Adrenal gland (tissue), 12 donors: ENCODE results near the gene NRP2. TPM values are rescaled to one million over a fixed set of nuclear protein-coding genes. Genes with fewer than 3 reads are reported as not detected.

Source experiments
- DNase-seq, 7 donors: peaks; one replicate each; pipeline ENCODE4 v3.0.0-alpha.2; 2019 to 2020
- H3K27ac ChIP-seq, 5 donors: fragments of 200-600 bp; sonication (generic) in 4 of 5; 1 replicate in 3 of 5; 2 replicates in 2 of 5; pipeline versions ENCODE4 v1.5.1 to v1.8.0; 2016 to 2020; ENCODE audit warnings: mild to moderate bottlenecking in 1 of 5
- H3K27me3 ChIP-seq: fragments of 200-600 bp; 2 replicates; pipeline ENCODE4 v1.8.0; 2021
- H3K36me3 ChIP-seq, 2 donors: fragments of 200-600 bp; replicated peaks in 1 of 2; 1 replicate in 1 of 2; 2 replicates in 1 of 2; pipeline versions ENCODE4 v1.5.1 to v1.8.0; 2018 to 2022
- H3K4me1 ChIP-seq, 2 donors: fragments of 200-600 bp; replicated peaks in 1 of 2; 1 replicate in 1 of 2; 2 replicates in 1 of 2; pipeline versions ENCODE4 v1.5.1 to v1.8.0; 2018 to 2021
- H3K4me3 ChIP-seq, 4 donors: fragments of 200-600 bp; sonication (generic) in 3 of 4; one replicate each; pipeline ENCODE4 v1.5.1; 2016 to 2018
- H3K9me3 ChIP-seq, 3 donors: fragments of 200-600 bp; sonication (generic) in 1 of 3; replicated peaks in 1 of 3; 1 replicate in 2 of 3; 2 replicates in 1 of 3; pipeline versions ENCODE4 v1.5.1 to v1.8.0; 2016 to 2021
- CTCF ChIP-seq, 6 experiments: fragments of 450-650 bp in 4 of 6; fragments of 200-600 bp in 2 of 6; sonication (generic) in 1 of 6; IDR thresholded peaks; 1 replicate in 5 of 6; 2 replicates in 1 of 6; pipeline versions ENCODE4 v1.5.1 to v1.8.0; 2016 to 2021; ENCODE audit warnings: antibody characterized with exemption in 6 of 6, mild to moderate bottlenecking in 2 of 6, moderate library complexity in 1 of 6
- POLR2A ChIP-seq, 2 donors: fragments of 450-650 bp; IDR thresholded peaks; one replicate each; pipeline ENCODE4 v1.6.1; 2017; ENCODE audit warnings: antibody characterized with exemption in 2 of 2, mild to moderate bottlenecking in 2 of 2, moderate library complexity in 1 of 2
- WGBS, 4 donors: extraction: QIAGEN DNeasy Blood & Tissue Kit in 2 of 4; methylation state at CpG; one replicate each; pipeline versions ENCODE4 v1.1.5 to v1.1.7; 2013 to 2017; 5-methylcytosine and 5-hydroxymethylcytosine counted together
- intact Hi-C, 2 donors: fragments of 100-400 bp; cut with DNase I; formaldehyde crosslinking; loops; one replicate each; pipeline versions ENCODE4 v1.14.1 to v1.15.0; 2022 to 2023
- polyA plus RNA-seq, 3 donors: library from polyadenylated mRNA; stranded (reverse); fragments of 200-250 nt in 2 of 3; fragments of 350-450 nt in 1 of 3; fragmentation: Illumina TruSeq in 1 of 3; extraction: RNeasy Lipid Tissue Mini Kit (QIAGEN cat#74804) in 1 of 3; gene quantifications; one replicate each; pipeline ENCODE4 v1.2.3, GENCODE V29; 2013 to 2014
- total RNA-seq, 9 donors: library from RNA; depleted of rRNA in 4 of 9; stranded (reverse); fragments of >200 nt in 4 of 9; fragments of 120-200 nt in 1 of 9; fragmentation: NEBNext Ultra II Directional in 1 of 9; extraction: Animal tissue kit (Norgen Biotek cat#: 25700) in 1 of 9; gene quantifications; one replicate each; pipeline versions ENCODE4 v1.1.0 to v1.2.4, GENCODE V29; 2013 to 2023
- donor health status: healthy with polysubstance abuse.
- donor health status: Bipolar disorder and iron deficiency.
- donor health status: DM: yes; HTN: yes; CAD: no.
- donor health status: DM: no; HTN: no; CAD: no.
- donor health status: DM: no; HTN: no; CAD: no.
- donor health status: DM: yes; HTN: yes; CAD: no.

The NRP2 gene
- total and polyA plus RNA-seq, 12 donors: 27.6 to 205 (median 93.1) TPM

- H3K9me3 ChIP-seq: no peaks in the 10 kb centered on the region
- WGBS, 4 donors: 62 to 83% (median 72%) methylated on average over 7 of the region's 7 CpGs
- TF ChIP-seq POLR2A (IDR thresholded peaks at IDR 0.05) (no peak), CTCF (IDR thresholded peaks at IDR 0.05) (no peak)
- no peak for DNase-seq
- no peak overlapping the region for H3K27ac ChIP-seq
- intact Hi-C loops: no loop called here
- H3K4me1 ChIP-seq: peaks cover 0 to 27% of the 10 kb centered on the region in 2 donors
- no peaks in the 10 kb centered on the region for H3K27me3 ChIP-seq
- no peak overlapping the region for H3K4me3 ChIP-seq
- peaks cover 0 to 33% of the 10 kb centered on the region in 2 donors for H3K36me3 ChIP-seq
These were observed 38.2 kb downstream of the NRP2 start for GRCh38 chr2:205720451-205720902.

- no peaks in the 10 kb centered on the region for H3K9me3 ChIP-seq
- H3K4me3 ChIP-seq: no peak overlapping the region
- no peaks in the 10 kb centered on the region for H3K27me3 ChIP-seq
- DNase-seq: no peak
- H3K4me1 ChIP-seq: peaks cover 0 to 27% of the 10 kb centered on the region in 2 donors
- H3K27ac ChIP-seq: no peak overlapping the region
- intact Hi-C loops: no loop called here
- peaks cover 0 to 39% of the 10 kb centered on the region in 2 donors for H3K36me3 ChIP-seq
- TF ChIP-seq POLR2A (IDR thresholded peaks at IDR 0.05) (no peak), CTCF (IDR thresholded peaks at IDR 0.05) (peak in 2 of 6 experiments; percentile 15 to 21)
- 85 to 88% (median 86%) methylated on average over 8 of the region's 8 CpGs for WGBS, 4 donors
These were observed 38.8 kb downstream of the NRP2 start for GRCh38 chr2:205721057-205721449.

- 72 to 90% (median 79%) methylated on average over 4 of the region's 4 CpGs for WGBS, 4 donors
- H3K36me3 ChIP-seq: peaks cover 0 to 48% of the 10 kb centered on the region in 2 donors
- no peaks in the 10 kb centered on the region for H3K27me3 ChIP-seq
- no peak overlapping the region for H3K27ac ChIP-seq
- TF ChIP-seq POLR2A (IDR thresholded peaks at IDR 0.05) (no peak), CTCF (IDR thresholded peaks at IDR 0.05) (no peak)
- DNase-seq: no peak
- H3K4me3 ChIP-seq: no peak overlapping the region
- intact Hi-C loops: no loop called here
- peaks cover 0 to 18% of the 10 kb centered on the region in 2 donors for H3K4me1 ChIP-seq
- H3K9me3 ChIP-seq: no peaks in the 10 kb centered on the region
These were observed 40.1 kb downstream of the NRP2 start for GRCh38 chr2:205722283-205722918.

GRCh38 chr2:205723179-205723578, 40.9 kb downstream of the NRP2 start:
- intact Hi-C loops: no loop called here
- no peaks in the 10 kb centered on the region for H3K9me3 ChIP-seq
- WGBS, 4 donors: 92 to 95% (median 94%) methylated on average over 2 of the region's 2 CpGs
- TF ChIP-seq CTCF (IDR thresholded peaks at IDR 0.05): no peak
- TF ChIP-seq POLR2A (IDR thresholded peaks at IDR 0.05): no peak
- H3K4me1 ChIP-seq: peaks cover 0 to 12% of the 10 kb centered on the region in 2 donors
- H3K27me3 ChIP-seq: no peaks in the 10 kb centered on the region
- peaks cover 0 to 53% of the 10 kb centered on the region in 2 donors for H3K36me3 ChIP-seq
- DNase-seq: no peak
- H3K27ac ChIP-seq: no peak overlapping the region
- no peak overlapping the region for H3K4me3 ChIP-seq
